Endothelial cell of umbilical vein (primary cell): Measurements from ENCODE around the gene C16orf86. TPM values are rescaled to one million over a fixed set of nuclear protein-coding genes. Genes with fewer than 3 reads are reported as not detected.

Experiments used
- BruUV-seq: library from RNA; stranded (reverse); fragments of 400-500 nt; replicated peaks from 2 replicates; lab custom pipeline; 2021; lab: Mats Ljungman, UMichigan
- CTCF ChIA-PET: fragments of 300-600, 350-600 bp; sonication (Branson Sonifier 250); formaldehyde crosslinking; loops from one replicate; lab custom pipeline; 2021; ENCODE audit warnings: antibody characterized with exemption, inconsistent platforms; lab: Charles Lee
- POLR2A ChIA-PET: fragments of 300-600, 350-600 bp; sonication (Branson Sonifier 250); formaldehyde crosslinking; loops from one replicate; lab custom pipeline; 2021; ENCODE audit warnings: antibody characterized with exemption, inconsistent platforms; lab: Charles Lee
- DNase-seq: peaks from one replicate; pipeline ENCODE4 v3.0.0-alpha.2; 2011; ENCODE audit warnings: low read depth, low spot score
- FAIRE-seq: peaks from 2 replicates; lab custom pipeline; 2011; peaks lifted over from hg19 to GRCh38; lab: Jason Lieb, UNC
- H2AFZ ChIP-seq: 2 replicates; pipeline ENCODE4 v1.6.0; 2012; ENCODE audit warnings: low read depth, low read length, control low read depth, inconsistent platforms
- H3K27ac ChIP-seq: 2 replicates; pipeline ENCODE4 v1.5.1; 2011; ENCODE audit warnings: low read depth, mild to moderate bottlenecking, control low read depth, low read length, moderate library complexity; ENCODE audit not compliant: insufficient read depth
- H3K27me3 ChIP-seq, 2 experiments: 2 replicates each; pipeline versions ENCODE4 v1.6.0 to v1.6.1; 2011; ENCODE audit warnings: low read length in 2 of 2, mixed read lengths in 1 of 2; ENCODE audit not compliant: control insufficient read depth in 2 of 2, insufficient read depth in 2 of 2
- H3K36me3 ChIP-seq, 2 experiments: 2 replicates in 1 of 2; 3 replicates in 1 of 2; pipeline ENCODE4 v1.5.1; 2011; ENCODE audit warnings: low read length in 2 of 2, mild to moderate bottlenecking in 1 of 2, moderate library complexity in 1 of 2; ENCODE audit not compliant: control insufficient read depth in 2 of 2, insufficient read depth in 2 of 2; ENCODE audit errors: extremely low read depth in 1 of 2
- H3K4me1 ChIP-seq: 3 replicates; pipeline ENCODE4 v1.5.1; 2011; ENCODE audit warnings: mild to moderate bottlenecking, low read length; ENCODE audit not compliant: control insufficient read depth, insufficient read depth; ENCODE audit errors: extremely low read depth
- H3K4me2 ChIP-seq: 2 replicates; pipeline ENCODE4 v1.6.1; 2011; ENCODE audit warnings: low read length, control low read depth, mixed read lengths; ENCODE audit not compliant: insufficient read depth
- H3K4me3 ChIP-seq, 3 experiments: fragments of 200-600 bp in 1 of 3; sonication (generic), shearing (Covaris generic) in 1 of 3; replicated peaks in 1 of 3; 2 replicates each; pipeline ENCODE4 v1.5.1; 2011 to 2016; ENCODE audit warnings: control low read depth in 3 of 3, low read length in 3 of 3, mild to moderate bottlenecking in 2 of 3, inconsistent platforms in 1 of 3, low read depth in 1 of 3, moderate library complexity in 1 of 3; ENCODE audit not compliant: insufficient read depth in 1 of 3
- H3K79me2 ChIP-seq: 2 replicates; pipeline ENCODE4 v1.6.0; 2012; ENCODE audit warnings: low read length, inconsistent platforms; ENCODE audit not compliant: control insufficient read depth, insufficient read depth
- H3K9ac ChIP-seq: replicated peaks from 2 replicates; pipeline ENCODE3; 2011; ENCODE audit warnings: low read length, control low read depth; ENCODE audit not compliant: insufficient read depth; ENCODE audit errors: extremely low read depth
- H3K9me1 ChIP-seq: replicated peaks from 3 replicates; pipeline ENCODE4 v1.6.0; 2011; ENCODE audit warnings: mild to moderate bottlenecking, low read length; ENCODE audit not compliant: control insufficient read depth, insufficient read depth; ENCODE audit errors: extremely low read depth
- H3K9me3 ChIP-seq: replicated peaks from 2 replicates; pipeline ENCODE4 v1.5.1; 2012; ENCODE audit warnings: low read length, inconsistent platforms; ENCODE audit not compliant: control insufficient read depth, insufficient read depth
- H4K20me1 ChIP-seq: replicated peaks from 2 replicates; pipeline ENCODE3; 2011; ENCODE audit warnings: mild to moderate bottlenecking, low read length; ENCODE audit not compliant: control insufficient read depth, insufficient read depth; ENCODE audit errors: extremely low read depth
- CTCF ChIP-seq, 2 donors: IDR thresholded peaks; 1 replicate in 1 of 2; 2 replicates in 1 of 2; pipeline ENCODE4 v1.5.1; 2011; ENCODE audit warnings: low read length in 2 of 2, mild to moderate bottlenecking in 2 of 2, moderate library complexity in 2 of 2, control low read depth in 1 of 2, inconsistent platforms in 1 of 2, low read depth in 1 of 2; ENCODE audit not compliant: insufficient read depth in 1 of 2; ENCODE audit errors: extremely low read depth in 1 of 2
- EZH2 ChIP-seq: IDR thresholded peaks from 2 replicates; pipeline ENCODE4 v1.6.1; 2012; ENCODE audit warnings: borderline replicate concordance, low read depth, mild to moderate bottlenecking, moderate library complexity, low read length, inconsistent platforms; ENCODE audit not compliant: severe bottlenecking
- FOS ChIP-seq: IDR thresholded peaks from 2 replicates; pipeline ENCODE4 v1.6.1; 2011; ENCODE audit warnings: mild to moderate bottlenecking, low read length, moderate library complexity, borderline replicate concordance; ENCODE audit not compliant: insufficient read depth
- GATA2 ChIP-seq: IDR thresholded peaks from 2 replicates; pipeline ENCODE4 v1.7.0; 2011; ENCODE audit warnings: low read depth, mild to moderate bottlenecking, moderate library complexity, mixed read lengths, low read length; ENCODE audit not compliant: insufficient read length, insufficient read depth
- JUN ChIP-seq: IDR thresholded peaks from 2 replicates; pipeline ENCODE4 v1.6.1; 2011; ENCODE audit warnings: borderline replicate concordance, low read depth; ENCODE audit not compliant: insufficient read length, insufficient read depth
- MAX ChIP-seq: IDR thresholded peaks from 2 replicates; pipeline ENCODE4 v1.6.1; 2011; ENCODE audit not compliant: insufficient read depth, insufficient read length
- MYC ChIP-seq: IDR thresholded peaks from one replicate; pipeline ENCODE4 v1.6.1; 2011; ENCODE audit warnings: mild to moderate bottlenecking, low read depth, low read length
- POLR2A ChIP-seq: IDR thresholded peaks from 2 replicates; pipeline ENCODE4 v1.6.1; 2012; ENCODE audit warnings: low read depth, mild to moderate bottlenecking, control low read depth, low read length
- POLR2AphosphoS5 ChIP-seq: IDR thresholded peaks from 2 replicates; pipeline ENCODE4 v1.6.1; 2012; ENCODE audit warnings: low read depth, mild to moderate bottlenecking, control low read depth, low read length, moderate library complexity; ENCODE audit not compliant: insufficient read depth
- dilution Hi-C: fragments of 300-500 bp; cut with MboI; formaldehyde crosslinking; loops from one replicate; pipeline ENCODE4 v1.15.0; 2019; ENCODE audit warnings: low sequenced_read_pairs; ENCODE audit not compliant: extremely low pct_ligation_motif_present
- intact Hi-C: fragments of 100-400 bp; cut with micrococcal nuclease; formaldehyde crosslinking; loops from one replicate; pipeline ENCODE4 v1.10.0; 2022
- polyA plus RNA-seq, 4 experiments: library from polyadenylated mRNA; depleted of rRNA in 3 of 4; stranded (reverse) in 3 of 4; unstranded in 1 of 4; fragments of >200 nt; gene quantifications; 2 replicates each; pipeline versions ENCODE4 v1.2.1 to v1.2.3, GENCODE V29; 2011 to 2012; ENCODE audit warnings: missing spikeins in 1 of 4
- total RNA-seq: library from RNA; stranded (reverse); gene quantifications from 2 replicates; pipeline ENCODE4 v1.2.3, GENCODE V29; 2021

The C16orf86 gene
- total and polyA plus RNA-seq, 2 donors (not counting 3 experiments of a cell fraction or from before 2014, with no cell fraction given), result 0.62 to 0.98 TPM

GRCh38 chr16:67664258-67664657 lies 2.4 kb upstream of the C16orf86 start:
- H3K4me2 ChIP-seq, result no peak overlapping the region
- H3K9me1 ChIP-seq, result no peaks in the 10 kb centered on the region
- H3K4me1 ChIP-seq, result peaks cover 21% of the 10 kb centered on the region
- DNase-seq (no peak), FAIRE-seq (no peak)
- H4K20me1 ChIP-seq, result no peaks in the 10 kb centered on the region
- POLR2A ChIA-PET, result interaction anchor here (0.6 kb wide), 1 partner anchor 121 kb away, joined by 3 read pairs; no protein-coding TSS in a partner anchor
- no peak overlapping the region for H2AFZ ChIP-seq
- intact Hi-C loops, result no loop called here
- CTCF ChIA-PET, result interaction anchor here (1.2 to 12.7 kb wide), 4 partner anchors 9 to 143 kb away, joined by 3 to 163 read pairs (median 7); partner anchors contain the start of gene CARMIL2
- no peak overlapping the region for H3K9ac ChIP-seq
- TF ChIP-seq POLR2A (no peak), MYC (no peak), CTCF (IDR thresholded peaks at IDR 0.05; ENCODE audit: extremely low read depth in 1 of 2, insufficient read depth in 1 of 2, low read depth in 1 of 2, low read length in 2 of 2) (no peak), EZH2 (no peak), FOS (no peak), POLR2AphosphoS5 (no peak), JUN (no peak), GATA2 (no peak), MAX (no peak)
- no peaks in the 10 kb centered on the region for H3K79me2 ChIP-seq
- H3K4me3 ChIP-seq, result no peak overlapping the region
- H3K9me3 ChIP-seq, result no peaks in the 10 kb centered on the region
- H3K27ac ChIP-seq, result no peak overlapping the region
- H3K36me3 ChIP-seq, result peaks cover 0 to 6% of the 10 kb centered on the region in 2 experiments
- BruUV-seq, result no TSS peak
- no peaks in the 10 kb centered on the region for H3K27me3 ChIP-seq
- dilution Hi-C loops, result no loop called here
